Activated T-cell treated with anti-CD3 and anti-CD28 coated beads, Interleukin-2, amount 50 U/mL, for 24 hours (primary cell): ENCODE results near the gene PSME2.

Source experiments
- DNase-seq: peaks from one replicate; pipeline ENCODE4 v3.0.0-alpha.2; 2020
- H3K27ac Mint-ChIP-seq: 2 replicates; pipeline ENCODE4 v1.8.0; 2020; ENCODE audit warnings: mild to moderate bottlenecking, mixed read lengths
- H3K27me3 Mint-ChIP-seq: 2 replicates; pipeline ENCODE4 v1.8.0; 2020; ENCODE audit warnings: mixed read lengths
- H3K36me3 Mint-ChIP-seq: 2 replicates; pipeline ENCODE4 v1.8.0; 2020; ENCODE audit warnings: low read depth, mixed read lengths
- H3K4me1 Mint-ChIP-seq: 2 replicates; pipeline ENCODE4 v1.8.0; 2020; ENCODE audit warnings: low read depth, mixed read lengths
- H3K4me3 Mint-ChIP-seq: 2 replicates; pipeline ENCODE4 v1.8.0; 2020; ENCODE audit warnings: mild to moderate bottlenecking, moderate library complexity, mixed read lengths
- H3K9me3 Mint-ChIP-seq: 2 replicates; pipeline ENCODE4 v1.8.0; 2020; ENCODE audit warnings: mixed read lengths

The PSME2 gene

GRCh38 chr14:24146453-24146977 lies at the start of gene PSME2:
TSS of gene PSME2 (minus strand) at chr14:24146610. CDS start at chr14:24146581, 29 bp downstream.
- peak within 1 kb of the TSS; percentile 98 for H3K27ac Mint-ChIP-seq
- peak; percentile 91 for DNase-seq
- H3K9me3 Mint-ChIP-seq: no peaks in the 10 kb centered on the region
- peaks cover 92% of the 10 kb centered on the region for H3K36me3 Mint-ChIP-seq
- peaks cover 72% of the 10 kb centered on the region for H3K4me1 Mint-ChIP-seq
- peak within 1 kb of the TSS; percentile 90 for H3K4me3 Mint-ChIP-seq
- H3K27me3 Mint-ChIP-seq: no peaks in the 10 kb centered on the region

GRCh38 chr14:24195186-24196070 lies 49.0 kb upstream of the PSME2 start, which contains the start of gene TM9SF1:
TSS of gene TM9SF1 (minus strand) at chr14:24195441. CDS start at chr14:24195019, 422 bp downstream.
- Mint-ChIP-seq H3K4me1 (peaks cover 62% of the 10 kb centered on the region), H3K4me3 (peak within 1 kb of the TSS; percentile 97), H3K27ac (peak within 1 kb of the TSS; percentile 98), H3K9me3 (no peaks in the 10 kb centered on the region), H3K36me3 (peaks cover 67% of the 10 kb centered on the region), H3K27me3 (no peaks in the 10 kb centered on the region)
- DNase-seq: peak; percentile 93

GRCh38 chr14:24194873-24195185 lies 48.4 kb upstream of the PSME2 start:
- Mint-ChIP-seq H3K27ac (peak overlapping the region; percentile 98), H3K27me3 (no peaks in the 10 kb centered on the region), H3K4me1 (peaks cover 65% of the 10 kb centered on the region), H3K9me3 (no peaks in the 10 kb centered on the region), H3K4me3 (peak overlapping the region; percentile 97), H3K36me3 (peaks cover 68% of the 10 kb centered on the region)
- no peak for DNase-seq

- DNase-seq: no peak
- H3K27ac Mint-ChIP-seq: peak overlapping the region; percentile 98
- H3K4me1 Mint-ChIP-seq: peaks cover 64% of the 10 kb centered on the region
- H3K27me3 Mint-ChIP-seq: no peaks in the 10 kb centered on the region
- no peaks in the 10 kb centered on the region for H3K9me3 Mint-ChIP-seq
- H3K36me3 Mint-ChIP-seq: peaks cover 70% of the 10 kb centered on the region
- H3K4me3 Mint-ChIP-seq: peak overlapping the region; percentile 97
Measured at GRCh38 chr14:24194186-24194872, 47.9 kb upstream of the PSME2 start.

GRCh38 chr14:24192933-24193332 lies 46.5 kb upstream of the PSME2 start:
- Mint-ChIP-seq H3K27ac (peak overlapping the region; percentile 37), H3K27me3 (no peaks in the 10 kb centered on the region), H3K4me1 (peaks cover 59% of the 10 kb centered on the region), H3K9me3 (no peaks in the 10 kb centered on the region), H3K4me3 (peak overlapping the region; percentile 7), H3K36me3 (peaks cover 69% of the 10 kb centered on the region)
- DNase-seq: no peak

- Mint-ChIP-seq H3K9me3 (no peaks in the 10 kb centered on the region), H3K27ac (peak overlapping the region; percentile 63), H3K27me3 (no peaks in the 10 kb centered on the region), H3K4me1 (peaks cover 67% of the 10 kb centered on the region), H3K4me3 (no peak overlapping the region), H3K36me3 (peaks cover 81% of the 10 kb centered on the region)
- no peak for DNase-seq
Measured at GRCh38 chr14:24190416-24190815, 44.0 kb upstream of the PSME2 start.

GRCh38 chr14:24189460-24189859 lies 43.0 kb upstream of the PSME2 start:
- Mint-ChIP-seq H3K36me3 (peaks cover 84% of the 10 kb centered on the region), H3K4me3 (peak overlapping the region; percentile 94), H3K9me3 (no peaks in the 10 kb centered on the region), H3K27ac (peak overlapping the region; percentile 97), H3K27me3 (no peaks in the 10 kb centered on the region), H3K4me1 (peaks cover 61% of the 10 kb centered on the region)
- no peak for DNase-seq

GRCh38 chr14:24189059-24189375 lies 42.6 kb upstream of the PSME2 start:
- Mint-ChIP-seq H3K27me3 (no peaks in the 10 kb centered on the region), H3K27ac (peak overlapping the region; percentile 97), H3K9me3 (no peaks in the 10 kb centered on the region), H3K36me3 (peaks cover 84% of the 10 kb centered on the region), H3K4me3 (peak overlapping the region; percentile 94), H3K4me1 (peaks cover 56% of the 10 kb centered on the region)
- no peak for DNase-seq

- DNase-seq: peak; percentile 92
- Mint-ChIP-seq H3K4me1 (peaks cover 54% of the 10 kb centered on the region), H3K9me3 (no peaks in the 10 kb centered on the region), H3K4me3 (peak within 1 kb of the TSS; percentile 94), H3K27ac (peak within 1 kb of the TSS; percentile 97), H3K27me3 (no peaks in the 10 kb centered on the region), H3K36me3 (peaks cover 88% of the 10 kb centered on the region)
Measured at GRCh38 chr14:24188251-24189058, 42.0 kb upstream of the PSME2 start, which contains the start of gene IPO4. TSS of gene IPO4 (minus strand) at chr14:24188816. CDS start at chr14:24188787, 29 bp downstream.

GRCh38 chr14:24187539-24187915 lies 41.1 kb upstream of the PSME2 start:
- Mint-ChIP-seq H3K36me3 (peaks cover 90% of the 10 kb centered on the region), H3K4me1 (peaks cover 48% of the 10 kb centered on the region), H3K27ac (peak overlapping the region; percentile 97), H3K27me3 (no peaks in the 10 kb centered on the region), H3K9me3 (no peaks in the 10 kb centered on the region), H3K4me3 (peak overlapping the region; percentile 94)
- DNase-seq: no peak

- Mint-ChIP-seq H3K36me3 (peaks cover 90% of the 10 kb centered on the region), H3K27ac (peak overlapping the region; percentile 60), H3K4me3 (peak overlapping the region; percentile 94), H3K4me1 (peaks cover 46% of the 10 kb centered on the region), H3K9me3 (no peaks in the 10 kb centered on the region), H3K27me3 (no peaks in the 10 kb centered on the region)
- no peak for DNase-seq
Measured at GRCh38 chr14:24186831-24187538, 40.6 kb upstream of the PSME2 start.

- H3K27ac Mint-ChIP-seq: peak overlapping the region; percentile 50
Measured at GRCh38 chr14:24185741-24186140, 39.3 kb upstream of the PSME2 start.

GRCh38 chr14:24185026-24185425 lies 38.6 kb upstream of the PSME2 start:
- peak overlapping the region; percentile 71 for H3K27ac Mint-ChIP-seq
- H3K9me3 Mint-ChIP-seq: no peaks in the 10 kb centered on the region
- H3K4me1 Mint-ChIP-seq: peaks cover 33% of the 10 kb centered on the region
- no peak for DNase-seq
- H3K36me3 Mint-ChIP-seq: peaks cover 94% of the 10 kb centered on the region
- H3K4me3 Mint-ChIP-seq: no peak overlapping the region
- no peaks in the 10 kb centered on the region for H3K27me3 Mint-ChIP-seq

More at GRCh38 chr14:24185741-24186140, 39.3 kb upstream of the PSME2 start:
- H3K9me3 Mint-ChIP-seq: no peaks in the 10 kb centered on the region
- peaks cover 37% of the 10 kb centered on the region for H3K4me1 Mint-ChIP-seq
- no peak for DNase-seq
- no peaks in the 10 kb centered on the region for H3K27me3 Mint-ChIP-seq
- H3K4me3 Mint-ChIP-seq: no peak overlapping the region
- H3K36me3 Mint-ChIP-seq: peaks cover 92% of the 10 kb centered on the region
